MM.1S (cell line): ENCODE data around the gene PGK2.

ENCODE experiments used
- DNase-seq: peaks from one replicate; pipeline ENCODE4 v3.0.0-alpha.2; 2015
- H2AFZ ChIP-seq: fragments of 300-600 bp; sonication (generic); 2 replicates; pipeline ENCODE4 v1.6.0; 2016; ENCODE audit warnings: antibody characterized with exemption, low read length
- H3F3A ChIP-seq: fragments of 300-600 bp; sonication (generic); 2 replicates; pipeline ENCODE4 v1.6.1; 2016; ENCODE audit warnings: mild to moderate bottlenecking, antibody characterized with exemption, low read length, moderate library complexity, mixed read lengths; ENCODE audit not compliant: insufficient read depth
- H3K27ac ChIP-seq: fragments of 300-600 bp; sonication (generic); 2 replicates; pipeline ENCODE4 v1.5.1; 2016; ENCODE audit warnings: mild to moderate bottlenecking, low read length
- H3K27me3 ChIP-seq: fragments of 300-600 bp; sonication (generic); replicated peaks from 2 replicates; pipeline ENCODE4 v1.6.0; 2016; ENCODE audit warnings: low read length; ENCODE audit not compliant: insufficient read depth
- H3K36me3 ChIP-seq: fragments of 300-600 bp; sonication (generic); replicated peaks from 2 replicates; pipeline ENCODE4 v1.6.1; 2016; ENCODE audit warnings: mild to moderate bottlenecking, low read length, mixed read lengths; ENCODE audit not compliant: insufficient read depth
- H3K4me1 ChIP-seq: fragments of 300-600 bp; sonication (generic); 2 replicates; pipeline ENCODE4 v1.6.1; 2016; ENCODE audit warnings: low read length, mixed read lengths
- H3K4me2 ChIP-seq: fragments of 300-600 bp; sonication (generic); 2 replicates; pipeline ENCODE4 v1.6.0; 2016; ENCODE audit warnings: low read depth, low read length
- H3K4me3 ChIP-seq: fragments of 300-600 bp; sonication (generic); 2 replicates; pipeline ENCODE4 v1.5.1; 2016; ENCODE audit warnings: low read length, mixed read lengths
- H3K79me2 ChIP-seq: fragments of 300-600 bp; sonication (generic); 2 replicates; pipeline ENCODE4 v1.6.1; 2016; ENCODE audit warnings: mixed run types, low read length, mixed read lengths
- H3K9ac ChIP-seq: fragments of 300-600 bp; sonication (generic); 2 replicates; pipeline ENCODE4 v1.6.1; 2016; ENCODE audit warnings: low read length, mixed read lengths
- H3K9me2 ChIP-seq: fragments of 300-600 bp; sonication (generic); replicated peaks from 2 replicates; pipeline ENCODE4 v1.6.1; 2016; ENCODE audit warnings: mild to moderate bottlenecking, low read length, mixed read lengths; ENCODE audit not compliant: insufficient read depth
- H3K9me3 ChIP-seq: fragments of 300-600 bp; sonication (generic); replicated peaks from 2 replicates; pipeline ENCODE4 v1.6.1; 2016; ENCODE audit warnings: mild to moderate bottlenecking, low read length, mixed read lengths; ENCODE audit not compliant: insufficient read depth
- H4K20me1 ChIP-seq: fragments of 300-600 bp; sonication (generic); 2 replicates; pipeline ENCODE4 v1.6.1; 2016; ENCODE audit warnings: mild to moderate bottlenecking, low read length, moderate library complexity, mixed read lengths; ENCODE audit not compliant: insufficient read depth
- EZH2 ChIP-seq: fragments of 300-600 bp; sonication (generic); optimal IDR thresholded peaks from 2 replicates; pipeline ENCODE3; 2017; ENCODE audit warnings: low read depth, mild to moderate bottlenecking, antibody characterized with exemption, low read length, mixed read lengths
- EZH2phosphoT487 ChIP-seq: fragments of 300-600 bp; sonication (generic); IDR thresholded peaks from 2 replicates; pipeline ENCODE4 v1.6.1; 2018; ENCODE audit warnings: antibody characterized with exemption, low read length
- TF ChIP-seq, protein P1 (sequence below): fragments of 300-600 bp; sonication (generic); IDR thresholded peaks from 2 replicates; pipeline ENCODE4 v1.5.1; 2016; ENCODE audit warnings: antibody characterized with exemption, low read length, mixed read lengths

Gene PGK2

DNA sequence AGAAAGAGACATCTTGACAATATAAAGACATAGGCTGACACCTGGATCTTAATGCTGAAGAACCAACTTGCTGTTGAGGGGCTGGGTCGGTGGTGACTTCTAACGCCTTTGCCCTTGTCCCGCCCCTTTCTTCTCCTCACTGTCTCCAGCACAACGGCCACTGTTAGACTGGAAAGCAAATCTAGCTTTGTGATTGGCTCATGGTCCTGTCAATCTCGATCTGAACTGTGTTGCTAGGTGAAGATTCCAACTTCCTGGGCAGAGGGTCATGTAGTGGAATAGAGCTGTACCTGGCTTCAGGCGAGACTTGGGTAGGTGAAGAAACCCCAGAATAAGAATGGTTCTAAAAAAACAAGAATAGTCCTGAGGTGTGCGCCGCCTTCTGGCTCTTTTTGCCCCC, at the start of gene PGK2:
Gene PGK2, minus strand, starts transcription at position 110 of the 400 bp plus-strand sequence. Its CDS starts 98 bp downstream, at position 12.
- H3K9me3 ChIP-seq = no peaks in the 10 kb centered on the region
- no peaks in the 10 kb centered on the region for H3K9me2 ChIP-seq

GRCh38 chr6:49835140-49835539, 48.1 kb upstream of the PGK2 start:
- Histone ChIP-seq H3K9me2 (no peaks in the 10 kb centered on the region), H4K20me1 (no peaks in the 10 kb centered on the region), H3F3A (no peaks in the 10 kb centered on the region), H3K27me3 (no peaks in the 10 kb centered on the region), H3K79me2 (no peaks in the 10 kb centered on the region), H3K36me3 (no peaks in the 10 kb centered on the region), H3K4me2 (no peak overlapping the region), H3K4me1 (no peaks in the 10 kb centered on the region), H2AFZ (no peak overlapping the region), H3K9me3 (no peaks in the 10 kb centered on the region), H3K9ac (no peak overlapping the region), H3K27ac (no peak overlapping the region), H3K4me3 (no peak overlapping the region)
- TF ChIP-seq EZH2 = no peak
- TF ChIP-seq, protein P1, sequence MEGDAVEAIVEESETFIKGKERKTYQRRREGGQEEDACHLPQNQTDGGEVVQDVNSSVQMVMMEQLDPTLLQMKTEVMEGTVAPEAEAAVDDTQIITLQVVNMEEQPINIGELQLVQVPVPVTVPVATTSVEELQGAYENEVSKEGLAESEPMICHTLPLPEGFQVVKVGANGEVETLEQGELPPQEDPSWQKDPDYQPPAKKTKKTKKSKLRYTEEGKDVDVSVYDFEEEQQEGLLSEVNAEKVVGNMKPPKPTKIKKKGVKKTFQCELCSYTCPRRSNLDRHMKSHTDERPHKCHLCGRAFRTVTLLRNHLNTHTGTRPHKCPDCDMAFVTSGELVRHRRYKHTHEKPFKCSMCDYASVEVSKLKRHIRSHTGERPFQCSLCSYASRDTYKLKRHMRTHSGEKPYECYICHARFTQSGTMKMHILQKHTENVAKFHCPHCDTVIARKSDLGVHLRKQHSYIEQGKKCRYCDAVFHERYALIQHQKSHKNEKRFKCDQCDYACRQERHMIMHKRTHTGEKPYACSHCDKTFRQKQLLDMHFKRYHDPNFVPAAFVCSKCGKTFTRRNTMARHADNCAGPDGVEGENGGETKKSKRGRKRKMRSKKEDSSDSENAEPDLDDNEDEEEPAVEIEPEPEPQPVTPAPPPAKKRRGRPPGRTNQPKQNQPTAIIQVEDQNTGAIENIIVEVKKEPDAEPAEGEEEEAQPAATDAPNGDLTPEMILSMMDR = no peak
- no peak for TF ChIP-seq EZH2phosphoT487
- DNase-seq = no peak

More for the DNA sequence above, at the start of gene PGK2:
- no peaks in the 10 kb centered on the region for H3K27me3 ChIP-seq
- H3K4me3 ChIP-seq = no peak within 1 kb of the TSS
- no peaks in the 10 kb centered on the region for H3K4me1 ChIP-seq
- H4K20me1 ChIP-seq = no peaks in the 10 kb centered on the region
- no peak within 1 kb of the TSS for H3K4me2 ChIP-seq
- H2AFZ ChIP-seq = no peak within 1 kb of the TSS
- no peaks in the 10 kb centered on the region for H3F3A ChIP-seq
- H3K27ac ChIP-seq = no peak within 1 kb of the TSS
- no peaks in the 10 kb centered on the region for H3K79me2 ChIP-seq
- H3K36me3 ChIP-seq = no peaks in the 10 kb centered on the region
- TF ChIP-seq EZH2phosphoT487 (no peak), EZH2 (no peak)
- TF ChIP-seq, protein P1 = no peak
- DNase-seq = peak; percentile 14
- H3K9ac ChIP-seq = no peak within 1 kb of the TSS

DNA sequence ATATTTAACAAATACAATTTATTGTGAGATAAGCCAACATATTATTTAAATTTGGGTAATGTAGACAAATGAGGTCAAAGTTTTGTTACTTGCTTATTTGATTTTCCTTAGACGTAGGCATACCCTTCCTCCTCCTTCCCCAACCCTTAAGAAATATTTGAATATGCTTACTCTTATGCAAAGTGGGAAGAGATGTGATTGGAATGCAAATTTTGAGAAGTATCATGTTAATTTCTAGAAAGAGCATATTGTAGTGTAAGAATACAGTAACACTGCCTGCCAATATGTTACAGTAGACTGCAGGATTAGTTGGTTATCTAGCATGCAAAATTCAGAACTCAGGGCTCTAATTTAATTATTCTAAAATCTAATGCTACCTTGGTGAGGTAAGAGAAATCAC, 46.3 kb upstream of the PGK2 start:
- H3F3A ChIP-seq = no peaks in the 10 kb centered on the region
- H3K4me2 ChIP-seq = no peak overlapping the region

DNA sequence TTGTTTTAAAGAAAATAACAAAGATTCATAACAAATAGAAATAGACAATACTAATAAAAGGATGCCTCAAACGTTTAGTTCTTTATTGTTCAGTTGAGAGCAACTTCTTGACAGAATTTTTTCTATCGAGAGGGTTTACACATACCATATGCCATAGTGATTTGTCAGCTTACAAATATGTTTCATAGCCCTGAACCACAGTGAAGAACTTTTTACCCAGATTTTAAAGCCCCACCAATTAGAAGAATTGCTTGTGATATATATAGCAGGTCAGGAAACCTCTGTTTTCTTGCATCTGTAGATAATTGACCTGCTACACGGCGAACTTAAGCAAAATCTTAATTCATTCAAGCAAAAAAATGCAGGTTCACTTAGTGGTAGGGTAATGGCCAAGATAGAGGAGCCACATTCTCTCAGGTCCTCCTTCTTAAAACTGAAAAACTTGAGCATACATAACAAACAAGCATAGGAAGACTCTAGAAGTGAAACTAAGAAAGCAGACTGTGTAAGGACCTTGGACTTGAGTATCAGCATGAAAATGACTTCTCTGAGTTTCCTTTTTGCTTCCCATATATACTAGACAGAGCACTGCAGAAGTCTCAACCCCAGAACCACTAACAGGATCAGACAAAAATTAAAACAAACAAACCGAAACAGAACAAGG, 39.8 kb upstream of the PGK2 start:
- Histone ChIP-seq H2AFZ (peak overlapping the region; percentile 58), H3K4me2 (peak overlapping the region; percentile 60), H3K27ac (peak overlapping the region; percentile 56; the same call in 1 of the 2 replicates)

More for the DNA sequence above, 46.3 kb upstream of the PGK2 start:
- Histone ChIP-seq H3K4me1 (no peaks in the 10 kb centered on the region), H3K4me3 (no peak overlapping the region), H3K36me3 (no peaks in the 10 kb centered on the region), H3K27ac (no peak overlapping the region), H2AFZ (no peak overlapping the region), H3K9me2 (no peaks in the 10 kb centered on the region), H3K9me3 (no peaks in the 10 kb centered on the region), H4K20me1 (no peaks in the 10 kb centered on the region), H3K27me3 (no peaks in the 10 kb centered on the region), H3K79me2 (no peaks in the 10 kb centered on the region), H3K9ac (no peak overlapping the region)
- no peak for TF ChIP-seq EZH2
- no peak for DNase-seq

More for the DNA sequence above, 39.8 kb upstream of the PGK2 start:
- DNase-seq = peak; percentile 70
- Histone ChIP-seq H3K4me3 (peak overlapping the region; percentile 42), H3F3A (peaks cover 9% of the 10 kb centered on the region; the same call in 1 of the 2 replicates), H3K79me2 (no peaks in the 10 kb centered on the region), H3K9me2 (no peaks in the 10 kb centered on the region), H3K9ac (no peak overlapping the region), H3K27me3 (no peaks in the 10 kb centered on the region), H3K4me1 (no peaks in the 10 kb centered on the region), H3K36me3 (no peaks in the 10 kb centered on the region), H4K20me1 (no peaks in the 10 kb centered on the region), H3K9me3 (no peaks in the 10 kb centered on the region)
- TF ChIP-seq, protein P1 = no peak
- no peak for TF ChIP-seq EZH2
- no peak for TF ChIP-seq EZH2phosphoT487
